HG03521 (cell line): ENCODE results near the gene PPP1R12A.
"Not testable (repeated sequence)": the region's sequence is repeated elsewhere in the genome, so short reads cannot be mapped to it uniquely, and the experiment has no call there.

Source experiments
- ATAC-seq: cut with Tn5 transposase; IDR thresholded peaks from one replicate; pipeline ENCODE4 v1.9.1; 2021; ENCODE audit warnings: mild to moderate bottlenecking, moderate library complexity; ENCODE audit not compliant: unreplicated experiment

Gene PPP1R12A

GRCh38 chr12:79847417-79847816 is 87.5 kb downstream of the PPP1R12A start:
- ATAC-seq = no peak

- ATAC-seq = no peak
Observed at GRCh38 chr12:79844693-79845092, 90.2 kb downstream of the PPP1R12A start.

GRCh38 chr12:79843978-79844377 is 90.9 kb downstream of the PPP1R12A start:
- no peak for ATAC-seq

- ATAC-seq = no peak
Observed at GRCh38 chr12:79842630-79843029, 92.3 kb downstream of the PPP1R12A start.

GRCh38 chr12:79841878-79842265 is 93.0 kb downstream of the PPP1R12A start:
- no peak for ATAC-seq

- ATAC-seq = no peak
Observed at GRCh38 chr12:79841248-79841877, 93.5 kb downstream of the PPP1R12A start.

- ATAC-seq = no peak
Observed at GRCh38 chr12:79838359-79838758, 96.5 kb downstream of the PPP1R12A start.

GRCh38 chr12:79837575-79837974 is 97.3 kb downstream of the PPP1R12A start:
- ATAC-seq = no peak

- ATAC-seq = no peak
Observed at GRCh38 chr12:79835377-79835843, 99.5 kb downstream of the PPP1R12A start.

- ATAC-seq = no peak
Observed at GRCh38 chr12:79834712-79835376, 100.1 kb downstream of the PPP1R12A start.

GRCh38 chr12:79830440-79830839 is 104.5 kb downstream of the PPP1R12A start:
- no peak for ATAC-seq

GRCh38 chr12:79828924-79829323 is 106.0 kb downstream of the PPP1R12A start:
- ATAC-seq = no peak

- ATAC-seq = no peak
Observed at GRCh38 chr12:79827484-79827883, 107.4 kb downstream of the PPP1R12A start.

- ATAC-seq = no peak
Observed at GRCh38 chr12:79826267-79827128, 108.4 kb downstream of the PPP1R12A start.

- ATAC-seq = no peak
Observed at GRCh38 chr12:79822475-79822874, 112.4 kb downstream of the PPP1R12A start.

- no peak for ATAC-seq
Observed at GRCh38 chr12:79818856-79819255, 116.0 kb downstream of the PPP1R12A start.

- not testable (repeated sequence) for ATAC-seq
Observed at GRCh38 chr12:79784366-79785065, 150.4 kb downstream of the PPP1R12A start.

- no peak for ATAC-seq
Observed at GRCh38 chr12:79782172-79782900, 152.6 kb downstream of the PPP1R12A start.

- no peak for ATAC-seq
Observed at GRCh38 chr12:79778802-79779448, 156.0 kb downstream of the PPP1R12A start.

- no peak for ATAC-seq
Observed at GRCh38 chr12:79776111-79776510, 158.8 kb downstream of the PPP1R12A start.
